ENCODE results near the gene BPIFA3. TPM values are rescaled to one million over a fixed set of nuclear protein-coding genes. Genes with fewer than 3 reads are reported as not detected.

The BPIFA3 gene
- total and polyA plus RNA-seq, 9 of the 15 experiments (the other 6 are each of a cell fraction or from before 2014, with no cell fraction given) = not detected

GRCh38 chr20:33259371-33259770, 42.2 kb downstream of the BPIFA3 start (continued):
- TF ChIP-seq MCM3 (IDR thresholded peaks at IDR 0.05) = no peak
- TF ChIP-seq TCF3 (CRISPR knock-in tag; IDR thresholded peaks at IDR 0.05) = no peak
- no peak for TF ChIP-seq STAT6 (CRISPR knock-in tag; IDR thresholded peaks at IDR 0.05)
- TF ChIP-seq RBM14 (IDR thresholded peaks at IDR 0.05; ENCODE audit: borderline replicate concordance, insufficient read depth, low read depth, low read length) = no peak
- no peak for TF ChIP-seq ETS1 (conservative IDR thresholded peaks at IDR 0.05; ENCODE audit: control insufficient read depth, low read depth, low read length)
- no peak for TF ChIP-seq MAX (CRISPR knock-in tag; IDR thresholded peaks at IDR 0.05)
- TF ChIP-seq NFIC (IDR thresholded peaks at IDR 0.05) = no peak
- no peak for TF ChIP-seq STAT5A (IDR thresholded peaks at IDR 0.05; ENCODE audit: borderline replicate concordance, low read length)
- TF ChIP-seq BRCA1 (IDR thresholded peaks at IDR 0.05) = no peak
- TF ChIP-seq BRCA1 (CRISPR knock-in tag; IDR thresholded peaks at IDR 0.05) = no peak
- TF ChIP-seq GTF2B (IDR thresholded peaks at IDR 0.05; ENCODE audit: extremely low read depth, insufficient read length) = no peak

Measured in K562 (cell line).